GM13977 (cell line): ENCODE results near the gene RHOT2.

Source experiments
- DNase-seq: peaks from one replicate; pipeline ENCODE4 v3.0.0; 2012; ENCODE audit warnings: low spot score
- in situ Hi-C: fragments of 300-500 bp; cut with MboI; formaldehyde crosslinking; loops from one replicate; pipeline ENCODE4 v1.12.0; 2022; ENCODE audit warnings: low sequenced_read_pairs, low pct_unique_long_range_greater_than_20kb, mixed read lengths, inconsistent platforms; ENCODE audit not compliant: unreplicated experiment
- TF ChIP-seq, protein P1 (sequence below): IDR thresholded peaks from 2 replicates; pipeline ENCODE4 v1.5.1; 2012; ENCODE audit warnings: mild to moderate bottlenecking, control low read depth; ENCODE audit not compliant: insufficient read depth; ENCODE audit errors: extremely low read depth, missing control alignments

RHOT2 gene

GRCh38 chr16:667780-668518, at the start of gene RHOT2:
TSS of gene RHOT2 (plus strand) at chr16:668132. CDS start at chr16:668200, 68 bp downstream.
- peak; percentile 96 for DNase-seq
- TF ChIP-seq, protein P1, sequence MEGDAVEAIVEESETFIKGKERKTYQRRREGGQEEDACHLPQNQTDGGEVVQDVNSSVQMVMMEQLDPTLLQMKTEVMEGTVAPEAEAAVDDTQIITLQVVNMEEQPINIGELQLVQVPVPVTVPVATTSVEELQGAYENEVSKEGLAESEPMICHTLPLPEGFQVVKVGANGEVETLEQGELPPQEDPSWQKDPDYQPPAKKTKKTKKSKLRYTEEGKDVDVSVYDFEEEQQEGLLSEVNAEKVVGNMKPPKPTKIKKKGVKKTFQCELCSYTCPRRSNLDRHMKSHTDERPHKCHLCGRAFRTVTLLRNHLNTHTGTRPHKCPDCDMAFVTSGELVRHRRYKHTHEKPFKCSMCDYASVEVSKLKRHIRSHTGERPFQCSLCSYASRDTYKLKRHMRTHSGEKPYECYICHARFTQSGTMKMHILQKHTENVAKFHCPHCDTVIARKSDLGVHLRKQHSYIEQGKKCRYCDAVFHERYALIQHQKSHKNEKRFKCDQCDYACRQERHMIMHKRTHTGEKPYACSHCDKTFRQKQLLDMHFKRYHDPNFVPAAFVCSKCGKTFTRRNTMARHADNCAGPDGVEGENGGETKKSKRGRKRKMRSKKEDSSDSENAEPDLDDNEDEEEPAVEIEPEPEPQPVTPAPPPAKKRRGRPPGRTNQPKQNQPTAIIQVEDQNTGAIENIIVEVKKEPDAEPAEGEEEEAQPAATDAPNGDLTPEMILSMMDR, result peak; percentile 99
- in situ Hi-C loops, result no loop called here

GRCh38 chr16:619476-620100, 48.3 kb upstream of the RHOT2 start:
- no peak for DNase-seq
- TF ChIP-seq, protein P1, result no peak
- in situ Hi-C loops, result no loop called here

GRCh38 chr16:620700-621525, 47.0 kb upstream of the RHOT2 start:
- no peak for DNase-seq
- TF ChIP-seq, protein P1, result no peak
- in situ Hi-C loops, result no loop called here

DNA sequence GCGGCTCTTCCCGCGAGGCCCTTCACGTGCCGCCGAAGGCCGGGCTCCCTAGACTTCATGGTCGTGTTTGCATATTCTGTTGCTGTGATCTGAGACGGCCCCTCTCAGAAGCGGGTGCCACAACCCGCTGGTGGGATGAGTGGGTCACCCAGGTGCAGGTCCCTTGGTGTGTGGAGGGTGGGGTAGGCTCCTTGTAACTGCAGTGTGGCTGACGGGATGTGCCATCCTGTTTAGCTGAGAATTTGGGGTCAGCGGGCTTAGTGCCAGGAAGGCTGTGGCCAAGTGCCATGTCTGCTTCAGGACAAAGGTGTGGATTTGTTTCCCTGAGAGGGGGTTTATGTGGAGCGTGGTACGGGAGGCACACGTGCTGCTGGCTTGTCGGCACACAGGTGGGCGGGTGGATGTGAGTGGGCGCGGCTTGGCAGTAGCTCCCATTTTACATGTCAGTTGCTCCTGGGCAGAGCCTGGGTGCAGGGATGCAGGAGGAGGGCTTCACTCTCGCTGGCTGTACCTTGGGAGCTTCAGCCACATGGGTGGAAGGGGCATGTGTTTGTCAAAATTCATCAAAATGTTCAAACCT, 46.3 kb upstream of the RHOT2 start:
- in situ Hi-C loops, result no loop called here
- TF ChIP-seq, protein P1, result no peak
- DNase-seq, result no peak

DNA sequence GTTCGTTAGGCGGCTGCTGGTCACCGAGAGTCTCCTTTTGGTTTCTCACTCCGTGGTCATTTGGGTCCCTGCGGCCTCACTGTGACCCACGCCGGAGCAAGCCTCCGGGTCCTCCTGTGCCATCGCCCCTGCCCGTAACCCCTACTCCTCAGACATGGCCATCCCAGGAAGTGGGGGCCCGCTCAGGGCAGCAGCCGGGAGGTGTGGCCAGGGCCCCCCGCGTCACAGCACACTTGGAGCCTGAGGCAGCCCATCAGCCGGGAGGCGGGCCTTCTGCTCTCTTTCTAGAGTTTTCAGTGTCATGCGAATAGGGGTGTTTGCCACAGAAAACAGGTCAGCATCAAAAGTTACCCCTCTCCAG, 45.0 kb upstream of the RHOT2 start:
- in situ Hi-C loops, result no loop called here
- TF ChIP-seq, protein P1, result no peak

GRCh38 chr16:624526-625070, 43.3 kb upstream of the RHOT2 start:
- in situ Hi-C loops, result no loop called here
- DNase-seq, result no peak
- TF ChIP-seq, protein P1, result no peak

More for the DNA sequence above, 45.0 kb upstream of the RHOT2 start:
- DNase-seq, result no peak
